ENCODE data around the gene PRXL2A. TPM values are rescaled to one million over a fixed set of nuclear protein-coding genes. Genes with fewer than 3 reads are reported as not detected.

PRXL2A gene
- total RNA-seq, 1 donor from 2014 or later: 73.5 TPM

- H3K36me3 Mint-ChIP-seq: no peaks in the 10 kb centered on the region
- no peaks in the 10 kb centered on the region for H3K27me3 Mint-ChIP-seq
- TF ChIP-seq, protein P1, sequence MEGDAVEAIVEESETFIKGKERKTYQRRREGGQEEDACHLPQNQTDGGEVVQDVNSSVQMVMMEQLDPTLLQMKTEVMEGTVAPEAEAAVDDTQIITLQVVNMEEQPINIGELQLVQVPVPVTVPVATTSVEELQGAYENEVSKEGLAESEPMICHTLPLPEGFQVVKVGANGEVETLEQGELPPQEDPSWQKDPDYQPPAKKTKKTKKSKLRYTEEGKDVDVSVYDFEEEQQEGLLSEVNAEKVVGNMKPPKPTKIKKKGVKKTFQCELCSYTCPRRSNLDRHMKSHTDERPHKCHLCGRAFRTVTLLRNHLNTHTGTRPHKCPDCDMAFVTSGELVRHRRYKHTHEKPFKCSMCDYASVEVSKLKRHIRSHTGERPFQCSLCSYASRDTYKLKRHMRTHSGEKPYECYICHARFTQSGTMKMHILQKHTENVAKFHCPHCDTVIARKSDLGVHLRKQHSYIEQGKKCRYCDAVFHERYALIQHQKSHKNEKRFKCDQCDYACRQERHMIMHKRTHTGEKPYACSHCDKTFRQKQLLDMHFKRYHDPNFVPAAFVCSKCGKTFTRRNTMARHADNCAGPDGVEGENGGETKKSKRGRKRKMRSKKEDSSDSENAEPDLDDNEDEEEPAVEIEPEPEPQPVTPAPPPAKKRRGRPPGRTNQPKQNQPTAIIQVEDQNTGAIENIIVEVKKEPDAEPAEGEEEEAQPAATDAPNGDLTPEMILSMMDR (conservative IDR thresholded peaks at IDR 0.05): no peak
- no peak for DNase-seq (ENCODE audit: extremely low spot score, unreplicated experiment)
- H3K9me3 Mint-ChIP-seq: no peaks in the 10 kb centered on the region
- H3K27ac Mint-ChIP-seq: no peak overlapping the region
- H3K4me1 Mint-ChIP-seq (ENCODE audit: unreplicated experiment): peaks cover 41% of the 10 kb centered on the region
- H3K4me3 Mint-ChIP-seq: no peak overlapping the region
Measured at GRCh38 chr10:80406204-80406603, 2.1 kb upstream of the PRXL2A start.

- H3K4me3 Mint-ChIP-seq: peak overlapping the region; percentile 94
- no peak for DNase-seq (ENCODE audit: extremely low spot score, unreplicated experiment)
- H3K27me3 Mint-ChIP-seq: no peaks in the 10 kb centered on the region
- H3K36me3 Mint-ChIP-seq: peaks cover 3% of the 10 kb centered on the region
- H3K9me3 Mint-ChIP-seq: no peaks in the 10 kb centered on the region
- TF ChIP-seq, protein P1 (conservative IDR thresholded peaks at IDR 0.05): no peak
- H3K27ac Mint-ChIP-seq: peak overlapping the region; percentile 88
- H3K4me1 Mint-ChIP-seq (ENCODE audit: unreplicated experiment): peaks cover 57% of the 10 kb centered on the region
Measured at GRCh38 chr10:80407812-80408241, 524 bp upstream of the PRXL2A start.

- Mint-ChIP-seq H3K4me1 (ENCODE audit: unreplicated experiment) (peaks cover 70% of the 10 kb centered on the region), H3K27me3 (no peaks in the 10 kb centered on the region), H3K27ac (peak overlapping the region; percentile 73), H3K4me3 (peak overlapping the region; percentile 94), H3K36me3 (peaks cover 3% of the 10 kb centered on the region), H3K9me3 (no peaks in the 10 kb centered on the region)
- no peak for DNase-seq (ENCODE audit: extremely low spot score, unreplicated experiment)
- TF ChIP-seq, protein P1 (conservative IDR thresholded peaks at IDR 0.05): no peak
Measured at GRCh38 chr10:80409121-80409520, 770 bp downstream of the PRXL2A start.

DNA sequence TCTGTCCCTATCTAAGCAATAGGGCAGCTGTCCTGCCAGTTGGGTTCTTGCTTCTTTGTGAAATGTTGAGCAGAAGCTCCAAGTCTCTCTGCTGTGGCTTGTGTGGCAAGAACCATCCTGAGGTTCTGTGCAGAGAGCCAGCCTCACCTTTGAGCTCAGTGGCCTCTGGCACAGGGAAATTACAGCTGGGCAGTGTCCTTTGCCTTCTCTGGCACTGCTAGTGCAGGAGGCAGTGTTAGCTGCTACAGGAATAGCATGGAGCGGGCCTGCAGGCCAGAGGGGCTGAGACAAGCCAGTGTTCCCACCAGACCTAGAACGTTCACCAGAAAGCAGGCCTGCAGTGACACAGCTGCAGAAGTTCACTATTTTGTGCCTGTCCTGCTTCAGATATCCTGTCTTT lies 1.8 kb downstream of the PRXL2A start:
- DNase-seq (ENCODE audit: extremely low spot score, unreplicated experiment): no peak
- Mint-ChIP-seq H3K9me3 (no peaks in the 10 kb centered on the region), H3K4me3 (peak overlapping the region; percentile 94), H3K36me3 (peaks cover 3% of the 10 kb centered on the region), H3K27me3 (no peaks in the 10 kb centered on the region), H3K4me1 (ENCODE audit: unreplicated experiment) (peaks cover 78% of the 10 kb centered on the region), H3K27ac (peak overlapping the region; percentile 44)
- TF ChIP-seq, protein P1 (conservative IDR thresholded peaks at IDR 0.05): no peak

DNA sequence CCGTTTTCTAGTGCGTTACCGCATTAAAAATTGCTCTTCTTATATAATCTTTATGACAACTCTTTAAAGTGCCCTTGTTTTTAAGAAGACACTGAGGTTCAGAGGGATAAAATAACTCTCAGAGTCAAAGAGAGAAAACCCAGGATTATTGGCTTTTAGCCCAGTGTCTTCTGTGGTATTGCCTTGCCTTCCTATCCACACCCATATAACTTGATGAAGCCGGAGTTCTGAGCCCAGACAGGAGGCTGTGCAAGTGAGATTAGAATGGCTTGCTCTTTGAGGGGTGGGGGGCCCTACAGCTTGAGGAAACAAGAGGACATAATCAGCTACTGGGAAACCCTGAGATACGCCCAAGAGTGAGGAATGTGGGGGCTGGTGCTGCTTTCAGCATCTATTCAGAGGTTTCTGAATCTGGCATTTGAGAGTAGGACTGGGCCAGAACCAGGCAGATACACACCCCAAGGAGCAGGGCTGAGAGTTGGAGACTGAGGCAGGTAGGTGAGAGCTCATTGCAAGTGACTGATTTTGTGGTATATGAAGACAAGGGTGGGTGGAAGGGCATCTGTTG lies 2.3 kb downstream of the PRXL2A start:
- H3K27ac Mint-ChIP-seq: peak overlapping the region; percentile 86

More for the DNA sequence above, 2.3 kb downstream of the PRXL2A start:
- no peaks in the 10 kb centered on the region for H3K27me3 Mint-ChIP-seq
- peaks cover 78% of the 10 kb centered on the region for H3K4me1 Mint-ChIP-seq (ENCODE audit: unreplicated experiment)
- TF ChIP-seq, protein P1 (conservative IDR thresholded peaks at IDR 0.05): no peak
- no peak for DNase-seq (ENCODE audit: extremely low spot score, unreplicated experiment)
- no peaks in the 10 kb centered on the region for H3K9me3 Mint-ChIP-seq
- H3K4me3 Mint-ChIP-seq: peak overlapping the region; percentile 94
- H3K36me3 Mint-ChIP-seq: peaks cover 3% of the 10 kb centered on the region
